ENCODE data around the gene TMEM255A.

DNA sequence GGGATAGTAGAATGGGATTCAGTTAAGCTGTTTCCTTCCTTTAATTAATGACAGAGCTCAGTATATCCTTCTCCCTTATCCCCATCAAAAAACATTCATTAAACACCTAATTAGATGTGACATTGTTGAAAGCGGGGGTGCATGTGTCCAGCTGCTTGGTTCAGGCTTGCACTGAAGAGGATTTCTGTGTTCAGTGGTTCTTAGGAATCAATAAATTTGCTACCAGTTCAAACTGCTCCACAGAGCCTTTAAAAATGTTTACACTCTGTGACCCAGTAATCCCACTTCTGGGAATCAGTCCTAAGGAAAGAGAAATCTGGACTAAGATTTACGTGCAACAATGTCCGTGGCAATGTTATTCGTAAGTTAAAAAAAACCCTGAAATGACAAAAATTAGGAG, 7.2 kb upstream of the TMEM255A start:
- TF ChIP-seq, protein P1, sequence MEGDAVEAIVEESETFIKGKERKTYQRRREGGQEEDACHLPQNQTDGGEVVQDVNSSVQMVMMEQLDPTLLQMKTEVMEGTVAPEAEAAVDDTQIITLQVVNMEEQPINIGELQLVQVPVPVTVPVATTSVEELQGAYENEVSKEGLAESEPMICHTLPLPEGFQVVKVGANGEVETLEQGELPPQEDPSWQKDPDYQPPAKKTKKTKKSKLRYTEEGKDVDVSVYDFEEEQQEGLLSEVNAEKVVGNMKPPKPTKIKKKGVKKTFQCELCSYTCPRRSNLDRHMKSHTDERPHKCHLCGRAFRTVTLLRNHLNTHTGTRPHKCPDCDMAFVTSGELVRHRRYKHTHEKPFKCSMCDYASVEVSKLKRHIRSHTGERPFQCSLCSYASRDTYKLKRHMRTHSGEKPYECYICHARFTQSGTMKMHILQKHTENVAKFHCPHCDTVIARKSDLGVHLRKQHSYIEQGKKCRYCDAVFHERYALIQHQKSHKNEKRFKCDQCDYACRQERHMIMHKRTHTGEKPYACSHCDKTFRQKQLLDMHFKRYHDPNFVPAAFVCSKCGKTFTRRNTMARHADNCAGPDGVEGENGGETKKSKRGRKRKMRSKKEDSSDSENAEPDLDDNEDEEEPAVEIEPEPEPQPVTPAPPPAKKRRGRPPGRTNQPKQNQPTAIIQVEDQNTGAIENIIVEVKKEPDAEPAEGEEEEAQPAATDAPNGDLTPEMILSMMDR (IDR thresholded peaks at IDR 0.05) = no peak
- no peak for TF ChIP-seq POLR2AphosphoS5 (IDR thresholded peaks at IDR 0.05; ENCODE audit: insufficient read depth in 1 of 2, low read depth in 1 of 2)
- no peak for TF ChIP-seq POLR2A (IDR thresholded peaks at IDR 0.05)

All from vagina (tissue), 2 donors.